Measurements from ENCODE around the gene NFE2L2.

Gene NFE2L2

GRCh38 chr2:177183860-177184259, 80.7 kb downstream of the NFE2L2 start:
- TF ChIP-seq CTCF (IDR thresholded peaks at IDR 0.05; ENCODE audit: low read depth, low read length): no peak
- no peaks in the 10 kb centered on the region for H3K36me3 ChIP-seq

More at GRCh38 chr2:177183860-177184259, 80.7 kb downstream of the NFE2L2 start:
- no peak for DNase-seq
- no peaks in the 10 kb centered on the region for H3K4me1 ChIP-seq
- H3K27me3 ChIP-seq: no peaks in the 10 kb centered on the region
- no peak overlapping the region for H3K4me3 ChIP-seq (ENCODE audit: low read depth, low read length)
- H3K9me3 ChIP-seq: no peaks in the 10 kb centered on the region
